ENCODE results near the gene VEGFA. TPM values are rescaled to one million over a fixed set of nuclear protein-coding genes. Genes with fewer than 3 reads are reported as not detected.
"Not testable (repeated sequence)": the region's sequence is repeated elsewhere in the genome, so short reads cannot be mapped to it uniquely, and the experiment has no call there.

The VEGFA gene
- total RNA-seq, 4 donors from 2014 or later, result 510 to 1,437 (median 630) TPM

GRCh38 chr6:43817192-43817591 is 47.2 kb downstream of the VEGFA start:
- 70 to 73% methylated on average over 4 of the region's 4 CpGs for WGBS, 2 donors

DNA sequence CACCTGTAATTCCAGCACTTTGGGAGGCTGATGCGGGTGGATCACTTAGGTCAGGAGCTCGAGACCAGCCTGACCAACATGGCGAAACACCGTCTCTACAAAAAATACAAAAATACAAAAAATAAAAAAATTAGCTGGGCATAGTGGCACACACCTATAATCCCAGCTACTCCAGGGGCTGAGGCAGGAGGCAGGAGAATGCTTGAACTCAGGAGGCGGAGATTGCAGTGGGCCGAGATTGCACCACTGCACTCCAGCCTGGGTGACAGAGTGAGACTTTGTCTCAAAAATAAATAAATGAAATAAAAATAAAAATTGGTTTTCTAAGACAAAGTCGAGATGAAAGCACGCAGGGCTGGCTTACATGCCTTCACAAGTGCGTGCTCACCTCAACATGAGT is 49.0 kb downstream of the VEGFA start:
- H3K27me3 ChIP-seq; intact Hi-C loops (cut with DNase I); H3K9me3 ChIP-seq; H3K36me3 ChIP-seq; H3K4me3 ChIP-seq (replicated peaks in 1 of 3): not testable (repeated sequence)
- Histone ChIP-seq H3K4me1 (peaks cover 9 to 33% of the 10 kb centered on the region in 2 donors), H3K27ac (peak overlapping the region in 1 of 3 donors; percentile 27)
- WGBS, 2 donors, result 59 to 65% methylated on average over 9 of the region's 9 CpGs
- peak; percentile 45 to 53 for DNase-seq

More at GRCh38 chr6:43817192-43817591, 47.2 kb downstream of the VEGFA start:
- Histone ChIP-seq H3K36me3 (no peaks in the 10 kb centered on the region), H3K9me3 (no peaks in the 10 kb centered on the region), H3K27me3 (no peaks in the 10 kb centered on the region), H3K27ac (no peak overlapping the region), H3K4me3 (replicated peaks in 1 of 3) (no peak overlapping the region), H3K4me1 (peaks cover 13 to 40% of the 10 kb centered on the region in 2 donors)
- intact Hi-C loops (cut with DNase I), result no loop called here
- no peak for DNase-seq
- TF ChIP-seq, protein P1, sequence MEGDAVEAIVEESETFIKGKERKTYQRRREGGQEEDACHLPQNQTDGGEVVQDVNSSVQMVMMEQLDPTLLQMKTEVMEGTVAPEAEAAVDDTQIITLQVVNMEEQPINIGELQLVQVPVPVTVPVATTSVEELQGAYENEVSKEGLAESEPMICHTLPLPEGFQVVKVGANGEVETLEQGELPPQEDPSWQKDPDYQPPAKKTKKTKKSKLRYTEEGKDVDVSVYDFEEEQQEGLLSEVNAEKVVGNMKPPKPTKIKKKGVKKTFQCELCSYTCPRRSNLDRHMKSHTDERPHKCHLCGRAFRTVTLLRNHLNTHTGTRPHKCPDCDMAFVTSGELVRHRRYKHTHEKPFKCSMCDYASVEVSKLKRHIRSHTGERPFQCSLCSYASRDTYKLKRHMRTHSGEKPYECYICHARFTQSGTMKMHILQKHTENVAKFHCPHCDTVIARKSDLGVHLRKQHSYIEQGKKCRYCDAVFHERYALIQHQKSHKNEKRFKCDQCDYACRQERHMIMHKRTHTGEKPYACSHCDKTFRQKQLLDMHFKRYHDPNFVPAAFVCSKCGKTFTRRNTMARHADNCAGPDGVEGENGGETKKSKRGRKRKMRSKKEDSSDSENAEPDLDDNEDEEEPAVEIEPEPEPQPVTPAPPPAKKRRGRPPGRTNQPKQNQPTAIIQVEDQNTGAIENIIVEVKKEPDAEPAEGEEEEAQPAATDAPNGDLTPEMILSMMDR (IDR thresholded peaks at IDR 0.05), result peak in 1 of 6 experiments; percentile 17
- no peak for TF ChIP-seq POLR2A (IDR thresholded peaks at IDR 0.05)

DNA sequence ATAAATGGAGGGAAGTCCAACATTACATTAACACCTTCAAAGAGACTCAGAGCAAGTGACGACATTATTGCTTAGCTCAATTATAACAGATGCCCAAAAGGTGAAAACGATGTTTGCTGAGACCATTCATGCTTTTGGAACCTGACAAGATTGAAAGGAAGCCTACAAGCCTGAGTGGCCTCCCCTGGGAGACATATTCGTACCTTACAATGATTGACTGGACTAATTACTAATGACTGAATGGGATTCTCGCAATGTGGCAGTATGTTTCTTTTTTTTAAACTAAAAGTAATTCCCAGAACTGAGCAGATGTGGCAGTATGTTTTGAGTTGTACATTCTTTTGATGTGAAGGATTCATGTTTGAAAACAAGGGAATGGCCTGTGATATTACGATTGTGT is 49.9 kb downstream of the VEGFA start:
- H3K9me3 ChIP-seq, result no peaks in the 10 kb centered on the region
- no peak for TF ChIP-seq POLR2A (IDR thresholded peaks at IDR 0.05)
- TF ChIP-seq, protein P1 (IDR thresholded peaks at IDR 0.05), result no peak
- intact Hi-C loops (cut with DNase I), result no loop called here
- no peaks in the 10 kb centered on the region for H3K36me3 ChIP-seq
- H3K4me1 ChIP-seq, result peaks cover 8 to 31% of the 10 kb centered on the region in 2 donors
- 69 to 79% methylated on average over 5 of the region's 5 CpGs for WGBS, 2 donors
- H3K27ac ChIP-seq, result no peak overlapping the region
- no peak overlapping the region for H3K4me3 ChIP-seq (replicated peaks in 1 of 3)
- no peaks in the 10 kb centered on the region for H3K27me3 ChIP-seq
- no peak for DNase-seq

GRCh38 chr6:43820486-43820885 is 50.5 kb downstream of the VEGFA start:
- Histone ChIP-seq H3K27ac (no peak overlapping the region), H3K4me1 (peaks cover 8 to 33% of the 10 kb centered on the region in 2 donors), H3K36me3 (no peaks in the 10 kb centered on the region), H3K27me3 (no peaks in the 10 kb centered on the region), H3K4me3 (replicated peaks in 1 of 3) (no peak overlapping the region), H3K9me3 (no peaks in the 10 kb centered on the region)
- TF ChIP-seq, protein P1 (IDR thresholded peaks at IDR 0.05), result no peak
- TF ChIP-seq POLR2A (IDR thresholded peaks at IDR 0.05), result no peak
- intact Hi-C loops (cut with DNase I), result no loop called here
- 91 to 97% methylated on average over 6 of the region's 6 CpGs for whole genome bisulfite sequencing, 2 donors
- DNase-seq, result no peak

DNA sequence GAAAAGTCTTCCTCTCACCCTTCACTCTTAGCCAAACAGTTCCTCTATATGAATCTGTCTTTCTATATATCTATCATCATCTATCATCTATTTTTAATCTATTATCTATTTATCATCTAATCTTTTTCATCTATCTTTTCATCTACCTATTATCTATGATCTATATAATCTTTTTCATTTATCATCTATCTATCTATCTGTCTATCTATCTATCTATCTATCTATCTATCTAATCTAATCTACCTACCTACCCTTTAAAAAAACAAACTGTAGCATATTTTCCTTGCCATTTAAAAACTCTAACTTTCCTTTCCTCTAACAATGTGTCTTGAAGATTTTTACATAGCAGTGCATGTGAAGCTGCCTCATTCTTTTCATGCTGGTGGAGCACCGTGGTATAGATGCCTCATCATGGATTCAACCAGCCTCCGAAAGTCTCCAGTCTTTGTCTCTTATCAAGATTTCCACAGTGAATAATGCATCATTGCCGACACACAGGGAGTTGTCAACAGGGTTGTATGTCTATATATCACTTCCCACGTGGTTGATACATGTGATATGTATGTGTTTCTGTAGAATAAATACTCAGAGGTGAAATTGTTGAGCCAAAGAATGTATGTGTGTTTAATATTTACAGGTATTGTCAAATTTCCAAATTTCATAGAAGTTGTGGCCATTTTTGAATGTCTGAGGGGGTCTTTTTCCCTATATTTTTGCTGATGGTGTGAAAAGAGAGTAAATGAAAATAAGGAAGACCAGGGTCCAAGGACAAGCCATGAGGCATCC is 51.3 kb downstream of the VEGFA start:
- peaks cover 8 to 36% of the 10 kb centered on the region in 2 donors for H3K4me1 ChIP-seq
- DNase-seq, result no peak
- intact Hi-C loops (cut with DNase I), result no loop called here
- TF ChIP-seq, protein P1 (IDR thresholded peaks at IDR 0.05), result no peak
- TF ChIP-seq POLR2A (IDR thresholded peaks at IDR 0.05), result no peak
- no peak overlapping the region for H3K4me3 ChIP-seq (replicated peaks in 1 of 3)
- no peaks in the 10 kb centered on the region for H3K36me3 ChIP-seq
- H3K27ac ChIP-seq, result no peak overlapping the region
- H3K9me3 ChIP-seq, result no peaks in the 10 kb centered on the region
- 81 to 85% methylated on average over 4 of the region's 4 CpGs for WGBS, 2 donors
- H3K27me3 ChIP-seq, result no peaks in the 10 kb centered on the region
